GM21786 (cell line): ENCODE data around the gene NEUROG2.
"Not testable (repeated sequence)": the region's sequence is repeated elsewhere in the genome, so short reads cannot be mapped to it uniquely, and the experiment has no call there.

ENCODE experiments used
- ATAC-seq: cut with Tn5 transposase; IDR thresholded peaks from one replicate; pipeline ENCODE4 v1.9.1; 2021; ENCODE audit not compliant: unreplicated experiment

The NEUROG2 gene

GRCh38 chr4:112492321-112492720 is 23.7 kb downstream of the NEUROG2 start:
- ATAC-seq: no peak

- ATAC-seq: not testable (repeated sequence)
Measured at GRCh38 chr4:112490808-112491207, 25.2 kb downstream of the NEUROG2 start.

- no peak for ATAC-seq
Measured at GRCh38 chr4:112485930-112486329, 30.1 kb downstream of the NEUROG2 start.

- ATAC-seq: no peak
Measured at GRCh38 chr4:112473985-112474384, 42.0 kb downstream of the NEUROG2 start.

GRCh38 chr4:112472318-112472717 is 43.7 kb downstream of the NEUROG2 start:
- ATAC-seq: no peak
